K562 (cell line): Measurements from ENCODE around the gene PNPO. TPM values are rescaled to one million over a fixed set of nuclear protein-coding genes. Genes with fewer than 3 reads are reported as not detected.
A peak's percentile ranks its signal among the peaks of the same experiment; 100 is the strongest.

Source experiments
- ATAC-seq: fragments of 200-7000 bp; cut with Tn5 transposase; 3 replicates; pipeline ENCODE4 v1.9.1; 2020; ENCODE audit warnings: moderate library complexity
- BruUV-seq: library from RNA; stranded (reverse); fragments of 400-500 nt; replicated peaks from 2 replicates; lab custom pipeline; 2021; lab: Mats Ljungman, UMichigan
- CTCF ChIA-PET: fragments of 300-600 bp; formaldehyde crosslinking; extraction: SDS; loops from one replicate; lab custom pipeline; 2021; ENCODE audit warnings: low intra/inter-chr PET ratio; lab: Yijun Ruan, JAX
- POLR2A ChIA-PET: fragments of 300-600, 350-650 bp; sonication (Branson Sonifier 250); formaldehyde crosslinking; extraction: SDS; loops from one replicate; lab custom pipeline; 2021; ENCODE audit warnings: antibody characterized with exemption, inconsistent platforms; lab: Yijun Ruan, JAX
- DNase-seq, 4 experiments: peaks; one replicate each; pipeline versions ENCODE4 v3.0.0 to v3.0.0-alpha.2; 2011 to 2018; ENCODE audit warnings: low spot score in 3 of 4, mixed read lengths in 3 of 4; ENCODE audit errors: extremely low read depth in 1 of 4
- FAIRE-seq: peaks from 2 replicates; lab custom pipeline; 2011; peaks lifted over from hg19 to GRCh38; lab: Jason Lieb, UNC
- H2AFZ ChIP-seq: 2 replicates; pipeline ENCODE4 v1.6.0; 2011; ENCODE audit warnings: low read depth, low read length, control low read depth, inconsistent platforms
- H3K27ac ChIP-seq: fragments of 200-600 bp; 3 replicates; pipeline ENCODE4 v1.8.0; 2011; ENCODE audit warnings: low read depth, mild to moderate bottlenecking, control low read depth, inconsistent platforms, low read length, moderate library complexity, mixed read lengths; ENCODE audit errors: extremely low read depth
- H3K27me3 ChIP-seq, 2 experiments: fragments of 300-600 bp in 1 of 2; 2 replicates in 1 of 2; 3 replicates in 1 of 2; pipeline versions ENCODE4 v1.6.0 to v1.8.0; 2011; ENCODE audit warnings: inconsistent platforms in 2 of 2, low read length in 2 of 2, mild to moderate bottlenecking in 1 of 2, mixed read lengths in 1 of 2, moderate library complexity in 1 of 2; ENCODE audit not compliant: control insufficient read depth in 2 of 2, insufficient read depth in 2 of 2
- H3K36me3 ChIP-seq: fragments of 300-600 bp; 3 replicates; pipeline ENCODE4 v1.8.0; 2011; ENCODE audit warnings: mild to moderate bottlenecking, low read length, inconsistent platforms; ENCODE audit not compliant: control insufficient read depth, insufficient read depth
- H3K4me1 ChIP-seq, 2 experiments: fragments of 200-600 bp in 1 of 2; replicated peaks in 1 of 2; 2 replicates in 1 of 2; 3 replicates in 1 of 2; pipeline versions ENCODE4 v1.5.1 to v1.8.0; 2011; ENCODE audit warnings: inconsistent platforms in 2 of 2, low read length in 2 of 2, mild to moderate bottlenecking in 1 of 2, mixed read lengths in 1 of 2, moderate library complexity in 1 of 2; ENCODE audit not compliant: control insufficient read depth in 2 of 2, insufficient read depth in 2 of 2
- H3K4me2 ChIP-seq: 2 replicates; pipeline ENCODE4 v1.6.1; 2011; ENCODE audit warnings: low read length, control low read depth, inconsistent platforms, mixed read lengths; ENCODE audit not compliant: insufficient read depth
- H3K4me3 ChIP-seq: fragments of 200-600 bp; sonication (generic), shearing (Covaris generic); 2 replicates; pipeline ENCODE4 v1.5.1; 2016; ENCODE audit warnings: control low read depth, inconsistent platforms
- H3K79me2 ChIP-seq: fragments of 200-600 bp; 3 replicates; pipeline ENCODE4 v1.8.0; 2011; ENCODE audit warnings: low read length, inconsistent platforms; ENCODE audit not compliant: control insufficient read depth, insufficient read depth
- H3K9ac ChIP-seq, 2 experiments: 2 replicates each; pipeline versions ENCODE4 v1.6.0 to v1.6.1; 2011; ENCODE audit warnings: low read depth in 2 of 2, low read length in 2 of 2, control low read depth in 1 of 2, inconsistent platforms in 1 of 2, mild to moderate bottlenecking in 1 of 2, mixed read lengths in 1 of 2; ENCODE audit not compliant: insufficient read depth in 1 of 2
- H3K9me1 ChIP-seq: one replicate; pipeline ENCODE4 v1.6.0; 2011; ENCODE audit warnings: inconsistent platforms, mild to moderate bottlenecking, low read length, moderate library complexity; ENCODE audit not compliant: control insufficient read depth, insufficient read depth
- H3K9me3 ChIP-seq: replicated peaks from 2 replicates; pipeline ENCODE4 v1.5.1; 2011; ENCODE audit warnings: low read depth, low read length, inconsistent platforms; ENCODE audit not compliant: control insufficient read depth, insufficient read depth
- H4K20me1 ChIP-seq: replicated peaks from 2 replicates; pipeline ENCODE4 v1.6.1; 2011; ENCODE audit warnings: low read length, inconsistent platforms, mixed read lengths; ENCODE audit not compliant: control insufficient read depth, insufficient read depth
- CGGBP1 ChIP-seq: fragments of 250-450 bp; sonication (Bioruptor Pico); IDR thresholded peaks from 2 replicates; pipeline ENCODE4 v1.9.0; 2021; ENCODE audit warnings: mild to moderate bottlenecking
- E2F6 ChIP-seq, 2 experiments: IDR thresholded peaks; 2 replicates each; pipeline ENCODE4 v1.6.1; 2011; ENCODE audit warnings: borderline replicate concordance in 1 of 2, control low read depth in 1 of 2, low read depth in 1 of 2, low read length in 1 of 2, mild to moderate bottlenecking in 1 of 2, mixed read lengths in 1 of 2, moderate library complexity in 1 of 2; ENCODE audit not compliant: insufficient read depth in 1 of 2, insufficient read length in 1 of 2, poor library complexity in 1 of 2, severe bottlenecking in 1 of 2; ENCODE audit errors: extremely low read depth in 1 of 2
- ETV1 ChIP-seq: fragments of 450-650 bp; conservative IDR thresholded peaks from 2 replicates; pipeline ENCODE4 v1.6.1; 2016; ENCODE audit warnings: missing genetic modification characterization, control low read depth, low read depth, missing compliant biosample characterization
- NCOA2 ChIP-seq, 2 experiments: fragments of 450-650 bp; IDR thresholded peaks; 2 replicates each; pipeline ENCODE4 v1.6.1; 2018; ENCODE audit warnings: mild to moderate bottlenecking in 2 of 2, moderate library complexity in 1 of 2; ENCODE audit not compliant: partially characterized antibody in 2 of 2
- PYGO2 ChIP-seq: fragments of 450-650 bp; IDR thresholded peaks from 2 replicates; pipeline ENCODE4 v1.6.1; 2016; ENCODE audit warnings: mild to moderate bottlenecking, missing genetic modification characterization, moderate library complexity, missing compliant biosample characterization
- ZEB2 ChIP-seq: fragments of 450-650 bp; IDR thresholded peaks from 2 replicates; pipeline ENCODE4 v1.6.1; 2016
- ZNF584 ChIP-seq: fragments of 200-800 bp; sonication (Bioruptor generic); IDR thresholded peaks from 2 replicates; pipeline ENCODE4 v1.6.1; 2016; ENCODE audit warnings: low read depth, mild to moderate bottlenecking, missing genetic modification characterization, missing compliant biosample characterization
- WGBS: fragments of 100-300 bp; shearing (Covaris generic); methylation state at CpG from one replicate; pipeline ENCODE4 v1.1.6; 2016; ENCODE audit warnings: low coverage, mixed read lengths; ENCODE audit not compliant: insufficient coverage; ENCODE audit errors: missing lambda C conversion rate; 5-methylcytosine and 5-hydroxymethylcytosine counted together
- in situ Hi-C: fragments of 300-500 bp; cut with MboI; formaldehyde crosslinking; loops from 4 replicates; pipeline ENCODE4 v1.15.0; 2018; ENCODE audit warnings: inconsistent platforms, mixed read lengths
- intact Hi-C: fragments of 100-400 bp; cut with micrococcal nuclease; formaldehyde crosslinking; loops from 2 replicates; pipeline ENCODE4 v1.14.2; 2022
- polyA plus RNA-seq, 8 experiments: library from polyadenylated mRNA; depleted of rRNA in 4 of 8; stranded (reverse) in 5 of 8; unstranded in 3 of 8; fragments of >200 nt; fragmentation: Nextera tagmentation in 2 of 8; fragmentation: Illumina TruSeq in 1 of 8; extraction: Ambion mirVana in 2 of 8; extraction: Trizol in 1 of 8; gene quantifications; 2 replicates each; pipeline versions ENCODE4 v1.2.1 to v1.2.3, GENCODE V29; 2011 to 2014; ENCODE audit warnings: inconsistent platforms in 1 of 8, missing spikeins in 1 of 8
- total RNA-seq, 7 experiments: library from RNA; depleted of rRNA in 6 of 7; stranded (reverse); fragments of >200 nt in 6 of 7; fragmentation: Illumina TruSeq in 2 of 7; extraction: Trizol in 2 of 7; gene quantifications; 2 replicates each; pipeline versions ENCODE4 v1.2.1 to v1.2.3, GENCODE V29; 2011 to 2021; ENCODE audit warnings: low replicate concordance in 1 of 7
- TF ChIP-seq, protein P1 (sequence below), 3 experiments: fragments of 200-800 bp in 1 of 3; fragments of 250-450 bp in 1 of 3; fragments of 450-650 bp in 1 of 3; sonication (Bioruptor Pico) in 1 of 3; sonication (Bioruptor generic) in 1 of 3; formaldehyde crosslinking in 1 of 3; IDR thresholded peaks; 2 replicates each; pipeline versions ENCODE4 v1.6.1 to v1.8.0; 2016 to 2022; ENCODE audit warnings: mild to moderate bottlenecking in 2 of 3, missing genetic modification characterization in 2 of 3, missing compliant biosample characterization in 1 of 3, moderate library complexity in 1 of 3

Gene PNPO
- total and polyA plus RNA-seq, 9 of the 15 experiments (the other 6 are each of a cell fraction or from before 2014, with no cell fraction given), result 16.6 to 39.0 (median 27.4) TPM

GRCh38 chr17:47899643-47900042, 41.7 kb upstream of the PNPO start:
- Histone ChIP-seq H3K9me3 (no peaks in the 10 kb centered on the region), H3K4me2 (no peak overlapping the region), H3K9ac (peak overlapping the region in 1 of 2 experiments; percentile 23; a peak in 1 of 4 replicates), H4K20me1 (peaks cover 5% of the 10 kb centered on the region), H3K27me3 (no peaks in the 10 kb centered on the region), H3K27ac (no peak overlapping the region), H3K4me1 (peaks cover 20 to 21% of the 10 kb centered on the region in 2 experiments), H3K36me3 (peaks cover 19% of the 10 kb centered on the region; the same call in 2 of the 3 replicates), H2AFZ (no peak overlapping the region), H3K4me3 (no peak overlapping the region)
- no peak for FAIRE-seq
- no peak for DNase-seq
- ChIA-PET CTCF (no interaction called here), POLR2A (interaction anchor here (0.5 to 1.2 kb wide), 2 partner anchors 10 to 71 kb away, joined by 3 read pairs; no protein-coding TSS in a partner anchor)
- intact Hi-C loops (no loop called here), in situ Hi-C loops (no loop called here)
- no peak for ATAC-seq
- 86% methylated on average over 5 of the region's 5 CpGs for WGBS
- no peak for TF ChIP-seq ZEB2
- no peak for TF ChIP-seq PYGO2 (tag)
- TF ChIP-seq, all 486 proteins: peak for 0
- H3K9me1 ChIP-seq, result no peaks in the 10 kb centered on the region
- peaks cover 33% of the 10 kb centered on the region for H3K79me2 ChIP-seq
- BruUV-seq, result no TSS peak

- in situ Hi-C loops (no loop called here), intact Hi-C loops (no loop called here)
- H3K9me3 ChIP-seq, result no peaks in the 10 kb centered on the region
- H3K79me2 ChIP-seq, result peaks cover 26% of the 10 kb centered on the region
- ChIA-PET POLR2A (interaction anchor here (2.2 kb wide), 1 partner anchor 8 kb away, joined by 9 read pairs; no protein-coding TSS in a partner anchor), CTCF (no interaction called here)
- H3K27ac ChIP-seq, result no peak overlapping the region
- WGBS, result 82% methylated on average over 6 of the region's 7 CpGs
- H3K4me2 ChIP-seq, result no peak overlapping the region
- H3K36me3 ChIP-seq, result peaks cover 24% of the 10 kb centered on the region; the same call in 2 of the 3 replicates
- H3K4me3 ChIP-seq, result no peak overlapping the region
- no peaks in the 10 kb centered on the region for H3K27me3 ChIP-seq
- H3K9ac ChIP-seq, result peak overlapping the region in 1 of 2 experiments; percentile 82; a peak in 1 of 4 replicates
- no TSS peak for BruUV-seq
- no peak for ATAC-seq
- peaks cover 20% of the 10 kb centered on the region in 2 experiments for H3K4me1 ChIP-seq
- H4K20me1 ChIP-seq, result peaks cover 5% of the 10 kb centered on the region
- FAIRE-seq, result no peak
- H3K9me1 ChIP-seq, result no peaks in the 10 kb centered on the region
- no peak overlapping the region for H2AFZ ChIP-seq
- DNase-seq, result no peak
- no peak for TF ChIP-seq ZNF584 (CRISPR knock-in tag)
- TF ChIP-seq CGGBP1, result no peak
- TF ChIP-seq, protein P1, sequence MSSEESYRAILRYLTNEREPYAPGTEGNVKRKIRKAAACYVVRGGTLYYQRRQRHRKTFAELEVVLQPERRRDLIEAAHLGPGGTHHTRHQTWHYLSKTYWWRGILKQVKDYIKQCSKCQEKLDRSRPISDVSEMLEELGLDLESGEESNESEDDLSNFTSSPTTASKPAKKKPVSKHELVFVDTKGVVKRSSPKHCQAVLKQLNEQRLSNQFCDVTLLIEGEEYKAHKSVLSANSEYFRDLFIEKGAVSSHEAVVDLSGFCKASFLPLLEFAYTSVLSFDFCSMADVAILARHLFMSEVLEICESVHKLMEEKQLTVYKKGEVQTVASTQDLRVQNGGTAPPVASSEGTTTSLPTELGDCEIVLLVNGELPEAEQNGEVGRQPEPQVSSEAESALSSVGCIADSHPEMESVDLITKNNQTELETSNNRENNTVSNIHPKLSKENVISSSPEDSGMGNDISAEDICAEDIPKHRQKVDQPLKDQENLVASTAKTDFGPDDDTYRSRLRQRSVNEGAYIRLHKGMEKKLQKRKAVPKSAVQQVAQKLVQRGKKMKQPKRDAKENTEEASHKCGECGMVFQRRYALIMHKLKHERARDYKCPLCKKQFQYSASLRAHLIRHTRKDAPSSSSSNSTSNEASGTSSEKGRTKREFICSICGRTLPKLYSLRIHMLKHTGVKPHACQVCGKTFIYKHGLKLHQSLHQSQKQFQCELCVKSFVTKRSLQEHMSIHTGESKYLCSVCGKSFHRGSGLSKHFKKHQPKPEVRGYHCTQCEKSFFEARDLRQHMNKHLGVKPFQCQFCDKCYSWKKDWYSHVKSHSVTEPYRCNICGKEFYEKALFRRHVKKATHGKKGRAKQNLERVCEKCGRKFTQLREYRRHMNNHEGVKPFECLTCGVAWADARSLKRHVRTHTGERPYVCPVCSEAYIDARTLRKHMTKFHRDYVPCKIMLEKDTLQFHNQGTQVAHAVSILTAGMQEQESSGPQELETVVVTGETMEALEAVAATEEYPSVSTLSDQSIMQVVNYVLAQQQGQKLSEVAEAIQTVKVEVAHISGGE (CRISPR knock-in tag; IDR thresholded peaks at IDR 0.05), result no peak
- no peak for TF ChIP-seq E2F6 (IDR thresholded peaks at IDR 0.05; ENCODE audit: borderline replicate concordance in 1 of 2, extremely low read depth in 1 of 2, insufficient read depth in 1 of 2, insufficient read length in 1 of 2, low read depth in 1 of 2, low read length in 1 of 2, poor library complexity in 1 of 2, severe bottlenecking in 1 of 2)
- no peak for TF ChIP-seq ETV1 (tag)
- TF ChIP-seq NCOA2 (IDR thresholded peaks at IDR 0.05; ENCODE audit: partially characterized antibody in 2 of 2), result no peak
These were observed 39.9 kb upstream of the PNPO start for GRCh38 chr17:47901423-47901822.
